HUES6 (cell line): ENCODE measurements around the gene UBAC2.

Experiments
- H3K27ac ChIP-seq: 2 replicates; pipeline ENCODE4 v1.7.0; 2013; ENCODE audit warnings: low read depth, mild to moderate bottlenecking, low read length, inconsistent platforms
- H3K27me3 ChIP-seq: 2 replicates; pipeline ENCODE4 v1.6.1; 2013; ENCODE audit warnings: low read length; ENCODE audit not compliant: control insufficient read depth, insufficient read depth
- H3K36me3 ChIP-seq: 2 replicates; pipeline ENCODE4 v1.6.1; 2013; ENCODE audit warnings: low read length; ENCODE audit not compliant: control insufficient read depth, insufficient read depth
- H3K4me1 ChIP-seq: 2 replicates; pipeline ENCODE4 v1.6.1; 2013; ENCODE audit warnings: low read length; ENCODE audit not compliant: control insufficient read depth, insufficient read depth
- H3K4me3 ChIP-seq: 2 replicates; pipeline ENCODE4 v1.5.1; 2013; ENCODE audit warnings: low read depth, low read length
- H3K9ac ChIP-seq: one replicate; pipeline ENCODE4 v1.6.1; 2013; ENCODE audit warnings: mild to moderate bottlenecking, low read length
- H3K9me3 ChIP-seq: 2 replicates; pipeline ENCODE4 v1.6.1; 2013; ENCODE audit warnings: low read depth, low read length; ENCODE audit not compliant: control insufficient read depth, insufficient read depth

UBAC2 gene

DNA sequence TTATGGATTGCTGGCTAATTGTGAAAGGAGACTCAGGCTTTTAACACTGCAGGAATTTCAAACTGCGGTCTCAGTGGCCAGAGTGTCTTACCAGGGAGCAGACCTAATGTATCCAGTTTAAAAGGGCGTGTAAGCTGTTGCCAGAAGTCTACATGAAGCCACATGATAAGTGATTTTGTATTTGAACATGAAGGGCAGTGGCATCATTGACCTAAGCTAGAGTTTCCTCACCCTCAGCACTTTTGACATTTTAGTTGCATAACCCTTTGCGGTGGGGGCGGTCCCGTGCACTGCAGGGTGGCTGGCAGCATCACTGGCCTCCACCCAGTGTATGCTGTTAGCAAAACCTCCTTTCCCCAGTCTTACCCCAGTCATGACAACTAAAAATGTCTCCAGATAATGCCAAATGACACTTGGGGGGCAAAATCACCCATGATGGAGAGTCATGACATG, 81.2 kb downstream of the UBAC2 start:
- no peak overlapping the region for H3K27ac ChIP-seq

DNA sequence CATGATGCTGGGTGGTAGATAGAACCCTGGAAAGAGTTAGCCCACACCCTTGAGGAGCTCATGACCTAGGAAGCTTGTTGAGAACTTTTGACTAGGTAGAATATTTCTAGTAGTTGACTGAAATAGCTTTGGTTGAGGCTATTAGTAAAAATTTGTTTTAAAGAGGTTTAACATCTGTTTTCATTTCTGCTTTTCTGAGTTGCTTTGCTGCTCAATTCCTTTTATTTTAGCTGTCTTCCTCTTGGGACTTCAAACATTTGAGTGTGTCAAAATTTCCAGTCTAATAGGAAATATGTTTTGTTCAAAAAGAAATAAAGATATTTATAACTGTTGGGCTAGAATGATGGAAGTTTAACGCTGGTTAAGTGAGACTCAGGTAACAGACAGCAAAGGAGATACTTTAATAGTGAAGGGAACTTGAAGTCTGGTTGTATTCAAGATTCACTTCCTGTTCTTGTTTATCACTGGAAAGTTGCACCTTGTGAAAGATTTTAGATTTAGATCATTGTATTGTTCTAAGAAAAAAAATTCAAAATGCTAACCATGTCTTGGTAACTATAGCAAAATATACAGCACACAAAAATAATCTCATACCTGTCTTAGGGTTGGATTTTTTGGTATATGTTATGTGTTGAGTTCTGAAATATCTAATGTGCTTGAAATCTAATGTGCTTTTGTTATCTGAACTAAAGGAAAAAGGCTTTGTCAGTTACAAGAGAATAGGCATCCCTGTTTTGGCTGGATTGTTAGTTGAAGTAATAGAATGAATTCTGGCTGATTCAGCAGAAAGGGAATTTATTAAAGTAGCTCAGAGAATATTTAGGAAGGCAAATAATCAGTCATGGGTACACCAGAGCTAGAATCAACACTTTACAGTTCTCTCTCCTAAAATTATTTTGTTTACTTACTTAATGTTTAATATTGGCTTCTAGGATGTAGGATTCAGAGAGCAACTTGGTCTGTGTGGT, 81.9 kb downstream of the UBAC2 start:
- no peaks in the 10 kb centered on the region; the same call in 1 of the 2 replicates for H3K4me1 ChIP-seq
- no peaks in the 10 kb centered on the region for H3K9me3 ChIP-seq
- H3K4me3 ChIP-seq, result no peak overlapping the region
- no peak overlapping the region for H3K27ac ChIP-seq
- no peak overlapping the region for H3K9ac ChIP-seq
- H3K36me3 ChIP-seq, result peaks cover 9% of the 10 kb centered on the region; the same call in 1 of the 2 replicates
- H3K27me3 ChIP-seq, result no peaks in the 10 kb centered on the region

More for the DNA sequence above, 81.2 kb downstream of the UBAC2 start:
- Histone ChIP-seq H3K36me3 (peaks cover 6% of the 10 kb centered on the region; the same call in 1 of the 2 replicates), H3K4me3 (no peak overlapping the region), H3K4me1 (no peaks in the 10 kb centered on the region; the same call in 1 of the 2 replicates), H3K27me3 (no peaks in the 10 kb centered on the region), H3K9me3 (no peaks in the 10 kb centered on the region), H3K9ac (no peak overlapping the region)

DNA sequence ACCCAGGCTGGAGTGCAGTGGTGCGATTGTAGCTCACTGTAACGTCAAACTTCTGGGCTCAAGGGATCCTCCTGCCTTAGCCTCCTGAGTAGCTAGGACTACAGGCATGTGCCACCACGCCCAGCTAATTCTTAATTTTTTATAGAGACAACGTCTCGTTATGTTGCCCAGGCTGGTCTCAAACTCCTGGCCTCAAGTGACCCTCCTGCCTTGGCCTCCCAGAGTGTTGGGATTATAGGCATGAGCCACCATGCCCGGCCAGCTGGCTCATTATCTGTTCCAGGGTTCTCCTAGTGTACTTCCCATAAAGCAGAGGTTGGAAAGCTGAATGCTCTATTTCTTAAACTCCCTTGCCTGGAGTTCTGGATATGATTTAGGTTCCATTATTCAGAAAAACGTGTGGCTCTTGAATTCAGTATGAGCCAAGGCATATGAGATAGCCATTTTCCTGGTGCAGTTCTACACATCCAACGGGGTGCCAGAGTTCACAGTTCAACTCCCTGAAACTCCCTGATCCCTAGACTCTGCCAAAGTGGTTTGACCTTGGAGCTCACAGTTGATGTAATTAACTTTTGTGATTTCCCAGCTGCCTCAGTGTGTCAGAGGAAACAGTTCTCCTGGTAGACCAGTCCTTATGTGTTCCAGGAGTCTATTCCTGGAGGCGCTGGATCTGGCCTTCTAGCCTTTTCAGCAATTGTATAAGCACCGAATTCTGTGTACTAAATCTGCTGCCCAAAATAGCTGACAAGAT, 85.0 kb downstream of the UBAC2 start:
- Histone ChIP-seq H3K27me3 (no peaks in the 10 kb centered on the region), H3K4me1 (no peaks in the 10 kb centered on the region; the same call in 1 of the 2 replicates), H3K4me3 (no peak overlapping the region), H3K9ac (no peak overlapping the region), H3K36me3 (peaks cover 4% of the 10 kb centered on the region; the same call in 1 of the 2 replicates), H3K27ac (no peak overlapping the region), H3K9me3 (no peaks in the 10 kb centered on the region)

DNA sequence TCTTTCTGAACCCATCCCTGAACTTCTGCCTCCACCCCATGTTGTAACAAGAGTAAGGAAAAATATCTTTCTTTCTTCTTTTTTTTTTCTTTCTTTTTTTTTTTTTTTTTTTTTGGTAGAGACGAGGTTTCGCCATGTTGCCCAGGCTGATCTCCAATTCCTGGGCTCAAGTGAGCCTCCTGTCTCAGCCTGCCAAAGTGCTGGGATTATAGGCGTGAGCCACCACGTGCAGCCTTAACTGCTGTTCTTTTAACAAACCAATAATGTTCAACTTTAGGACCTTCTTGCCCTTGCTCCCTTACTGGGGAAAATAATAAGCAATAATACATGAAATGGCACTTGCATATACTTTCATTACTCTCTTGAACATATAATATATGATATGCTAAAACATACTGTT, 86.9 kb downstream of the UBAC2 start:
- Histone ChIP-seq H3K4me3 (no peak overlapping the region), H3K27ac (no peak overlapping the region), H3K4me1 (no peaks in the 10 kb centered on the region), H3K9ac (no peak overlapping the region), H3K27me3 (no peaks in the 10 kb centered on the region), H3K36me3 (peaks cover 3% of the 10 kb centered on the region; the same call in 1 of the 2 replicates), H3K9me3 (no peaks in the 10 kb centered on the region)

DNA sequence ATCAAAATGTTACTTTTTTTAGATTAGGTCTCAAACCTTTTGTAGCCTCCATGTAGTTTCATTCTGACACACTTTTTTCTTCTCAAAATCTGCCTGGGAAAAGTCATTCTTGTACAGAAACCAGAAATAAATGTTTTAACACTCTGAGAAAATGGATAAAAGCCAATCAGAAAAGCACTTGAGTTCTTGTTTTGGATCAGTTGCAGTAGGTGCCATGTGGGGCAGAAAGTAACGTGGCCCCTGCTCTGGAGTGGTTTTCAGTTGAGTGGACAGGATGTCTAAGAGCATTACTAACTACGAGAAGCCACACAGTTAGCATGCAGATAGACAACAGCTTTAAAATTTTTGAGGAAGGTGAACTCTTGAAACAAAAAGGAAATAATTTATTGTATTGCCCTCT, 87.4 kb downstream of the UBAC2 start:
- Histone ChIP-seq H3K4me3 (no peak overlapping the region), H3K27me3 (no peaks in the 10 kb centered on the region), H3K9me3 (no peaks in the 10 kb centered on the region), H3K27ac (no peak overlapping the region), H3K4me1 (no peaks in the 10 kb centered on the region), H3K9ac (no peak overlapping the region), H3K36me3 (peaks cover 3% of the 10 kb centered on the region; the same call in 1 of the 2 replicates)

DNA sequence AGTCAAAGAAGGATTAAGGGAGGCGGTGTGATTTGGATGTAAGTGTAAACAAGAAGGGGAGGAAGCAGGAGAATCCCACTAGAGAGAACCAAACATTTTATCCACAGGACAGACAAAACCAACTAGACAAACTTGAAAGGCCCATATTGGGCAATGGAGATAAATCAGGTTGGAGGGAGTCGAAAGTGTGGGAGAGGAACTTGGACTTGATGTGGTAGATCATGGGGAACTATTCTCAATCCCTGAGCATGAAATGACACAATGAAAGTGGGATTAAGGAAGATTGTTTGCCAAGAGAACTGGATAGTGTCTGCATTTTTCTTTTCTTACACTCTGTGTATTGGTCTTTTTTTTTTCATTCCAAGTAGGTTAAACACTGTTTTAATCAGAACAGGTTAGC, 88.6 kb downstream of the UBAC2 start:
- no peaks in the 10 kb centered on the region for H3K9me3 ChIP-seq
- H3K27me3 ChIP-seq, result no peaks in the 10 kb centered on the region
- H3K9ac ChIP-seq, result no peak overlapping the region
- peaks cover 3% of the 10 kb centered on the region; the same call in 1 of the 2 replicates for H3K36me3 ChIP-seq
- H3K27ac ChIP-seq, result no peak overlapping the region
- no peaks in the 10 kb centered on the region for H3K4me1 ChIP-seq
- H3K4me3 ChIP-seq, result no peak overlapping the region

DNA sequence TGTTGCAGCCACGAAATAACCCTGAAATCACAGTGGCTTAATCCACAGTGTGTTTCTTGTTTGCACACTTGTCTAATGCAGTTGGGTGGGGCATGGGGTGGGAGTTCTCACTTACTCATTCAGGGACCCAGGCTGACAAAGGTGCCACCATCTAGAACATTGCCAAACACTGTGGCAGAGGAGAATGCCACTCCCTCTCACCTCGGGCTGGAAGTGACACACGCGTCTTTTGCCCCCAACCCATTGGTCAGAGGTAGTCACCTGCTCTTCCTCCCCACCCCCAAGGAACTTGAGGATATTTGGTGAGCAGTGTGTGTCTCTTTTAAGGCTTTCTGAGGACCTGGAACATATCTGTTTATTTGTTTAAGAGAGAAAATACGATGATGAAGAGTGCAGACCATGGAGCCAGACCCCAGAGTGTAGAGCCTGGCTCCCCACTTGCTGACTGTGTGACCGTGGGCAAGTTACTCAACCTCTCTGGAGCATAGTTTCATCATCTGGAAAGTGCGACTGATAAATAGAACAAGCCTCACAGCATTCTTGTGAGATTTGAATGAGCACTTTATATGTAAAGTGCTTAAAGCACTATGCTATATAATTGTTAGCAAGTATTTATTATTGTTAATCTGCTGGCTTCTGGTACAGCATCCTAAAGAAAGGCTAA, 89.2 kb downstream of the UBAC2 start:
- Histone ChIP-seq H3K4me1 (no peaks in the 10 kb centered on the region), H3K36me3 (peaks cover 3% of the 10 kb centered on the region; the same call in 1 of the 2 replicates), H3K4me3 (no peak overlapping the region)

DNA sequence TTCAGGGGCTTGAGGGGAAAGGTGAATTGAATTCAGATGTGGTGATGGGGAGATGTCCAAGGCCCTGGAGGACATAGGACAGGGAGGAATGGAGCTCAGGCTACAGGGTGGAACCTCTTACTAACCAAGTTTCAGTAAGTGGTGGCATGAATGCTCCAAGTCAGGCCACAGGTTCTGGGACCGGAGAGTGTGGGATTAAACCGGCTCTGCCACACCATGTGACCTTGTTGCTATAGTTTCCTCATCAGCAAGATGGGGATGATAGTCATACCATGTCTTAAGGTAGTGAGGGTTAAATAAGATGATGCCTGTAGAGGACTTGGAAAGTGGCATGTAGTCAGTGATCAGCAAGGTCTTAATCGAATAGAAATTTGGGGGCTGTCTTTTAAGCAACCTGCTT, 90.2 kb downstream of the UBAC2 start:
- Histone ChIP-seq H3K9ac (no peak overlapping the region), H3K4me3 (no peak overlapping the region), H3K27me3 (no peaks in the 10 kb centered on the region), H3K9me3 (no peaks in the 10 kb centered on the region), H3K36me3 (peaks cover 3% of the 10 kb centered on the region; the same call in 1 of the 2 replicates), H3K4me1 (no peaks in the 10 kb centered on the region), H3K27ac (no peak overlapping the region)

More for the DNA sequence above, 89.2 kb downstream of the UBAC2 start:
- no peaks in the 10 kb centered on the region for H3K9me3 ChIP-seq
- H3K9ac ChIP-seq, result no peak overlapping the region
- no peak overlapping the region for H3K27ac ChIP-seq
- no peaks in the 10 kb centered on the region for H3K27me3 ChIP-seq

DNA sequence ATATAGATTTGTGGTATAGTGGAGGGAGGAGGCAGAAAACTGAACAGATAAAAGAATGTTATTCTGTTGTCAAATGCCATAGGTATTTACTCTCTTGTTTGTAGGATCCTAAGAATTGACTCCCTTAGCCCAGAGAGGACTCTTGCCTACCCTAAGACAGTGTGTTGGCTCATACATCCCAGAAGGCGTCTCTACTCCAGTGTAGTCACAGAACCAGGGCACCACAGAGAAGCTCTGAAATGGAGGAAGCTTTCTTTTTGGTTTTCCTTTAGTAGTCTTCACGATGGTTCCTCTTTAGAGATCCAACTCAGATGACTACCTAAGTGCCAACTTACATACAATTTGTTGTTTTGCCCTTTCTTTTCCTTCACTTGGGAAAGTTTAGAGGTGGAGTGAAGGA, 92.5 kb downstream of the UBAC2 start:
- Histone ChIP-seq H3K36me3 (no peaks in the 10 kb centered on the region), H3K27ac (no peak overlapping the region), H3K9ac (no peak overlapping the region), H3K27me3 (no peaks in the 10 kb centered on the region), H3K9me3 (no peaks in the 10 kb centered on the region), H3K4me1 (no peaks in the 10 kb centered on the region), H3K4me3 (no peak overlapping the region)

DNA sequence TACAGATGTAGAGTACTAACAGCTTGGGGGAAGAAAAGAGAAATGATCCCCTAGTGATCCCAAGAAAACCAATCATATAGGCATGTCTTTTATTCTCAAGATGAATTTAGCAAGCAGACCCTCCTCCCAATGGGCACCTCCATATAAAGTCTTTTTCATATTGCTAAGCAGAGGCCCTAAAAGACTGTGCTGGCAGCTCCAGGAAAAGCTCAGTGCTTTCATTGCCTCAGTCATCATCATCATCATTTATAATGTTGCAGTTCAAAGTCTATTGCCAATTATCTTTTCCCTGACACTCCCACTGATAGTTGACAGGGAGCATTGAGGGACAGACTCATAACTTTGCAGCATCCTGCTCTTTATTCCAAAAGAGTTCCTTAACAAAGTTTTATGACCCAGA, 93.5 kb downstream of the UBAC2 start:
- no peak overlapping the region for H3K27ac ChIP-seq
- H3K36me3 ChIP-seq, result no peaks in the 10 kb centered on the region
- no peaks in the 10 kb centered on the region for H3K4me1 ChIP-seq
- no peaks in the 10 kb centered on the region for H3K27me3 ChIP-seq
- H3K9me3 ChIP-seq, result no peaks in the 10 kb centered on the region
- no peak overlapping the region for H3K4me3 ChIP-seq
- H3K9ac ChIP-seq, result no peak overlapping the region
